HepG2 (cell line): ENCODE measurements around the gene RPS8. TPM values are rescaled to one million over a fixed set of nuclear protein-coding genes. Genes with fewer than 3 reads are reported as not detected.

ENCODE experiments used
- HDAC2 ChIP-seq: sonication (generic); formaldehyde crosslinking; IDR thresholded peaks from 2 replicates; pipeline ENCODE4 v1.4.0; 2020; ENCODE audit warnings: missing genetic modification reagents
- RBFOX2 ChIP-seq: fragments of 200-400 bp; formaldehyde crosslinking; IDR thresholded peaks from 2 replicates; pipeline ENCODE4 v1.6.1; 2017; ENCODE audit warnings: low read depth, mild to moderate bottlenecking, low read length
- TAF15 ChIP-seq: fragments of 200-400 bp; formaldehyde crosslinking; IDR thresholded peaks from one replicate; pipeline ENCODE4 v1.6.1; 2018; ENCODE audit warnings: mild to moderate bottlenecking, low read depth, low read length; ENCODE audit not compliant: poor library complexity, severe bottlenecking
- ZNF101 ChIP-seq: sonication (generic); formaldehyde crosslinking; IDR thresholded peaks from 2 replicates; pipeline ENCODE4 v1.4.0; 2020; ENCODE audit warnings: mild to moderate bottlenecking, low read depth, missing genetic modification reagents, borderline replicate concordance
- ZNF430 ChIP-seq: sonication (generic); formaldehyde crosslinking; IDR thresholded peaks from 2 replicates; pipeline ENCODE4 v1.9.0; 2021; ENCODE audit warnings: mild to moderate bottlenecking, missing genetic modification reagents
- polyA plus RNA-seq, 8 experiments: library from polyadenylated mRNA; depleted of rRNA in 3 of 8; stranded (reverse) in 7 of 8; unstranded in 1 of 8; fragments of >200 nt; fragmentation: Illumina TruSeq in 4 of 8; extraction: Trizol in 4 of 8; gene quantifications; 2 replicates each; pipeline versions ENCODE4 v1.2.1 to v1.2.3, GENCODE V29; 2011 to 2016; ENCODE audit warnings: low read depth in 4 of 8, missing spikeins in 1 of 8, mixed read lengths in 1 of 8; ENCODE audit not compliant: insufficient read depth in 1 of 8
- total RNA-seq, 5 experiments: library from RNA; depleted of rRNA; stranded (reverse); fragments of >200 nt; fragmentation: Illumina TruSeq; extraction: Trizol; gene quantifications; 2 replicates each; pipeline ENCODE4 v1.2.3, GENCODE V29; 2016; ENCODE audit warnings: low read depth in 1 of 5
- TF ChIP-seq, protein P1 (sequence below): sonication (generic); formaldehyde crosslinking; IDR thresholded peaks from one replicate; pipeline ENCODE4 v1.5.1; 2020; ENCODE audit warnings: mild to moderate bottlenecking, missing genetic modification reagents; ENCODE audit errors: not compliant biosample characterization
- TF ChIP-seq, protein P2 (sequence below): IDR thresholded peaks from 2 replicates; pipeline ENCODE4 v1.6.1; 2016; ENCODE audit warnings: mild to moderate bottlenecking
- TF ChIP-seq, protein P3 (sequence below): sonication (generic); formaldehyde crosslinking; IDR thresholded peaks from 2 replicates; pipeline ENCODE4 v1.5.0; 2020; ENCODE audit warnings: mild to moderate bottlenecking, missing genetic modification reagents, borderline replicate concordance
- TF ChIP-seq, protein P4 (sequence below): sonication (generic); formaldehyde crosslinking; IDR thresholded peaks from 2 replicates; pipeline ENCODE4 v1.4.0; 2020; ENCODE audit warnings: missing genetic modification reagents, mild to moderate bottlenecking, borderline replicate concordance

RPS8 gene
- total and polyA plus RNA-seq, 2 of the 13 experiments (the other 11 are each of a cell fraction or from before 2014, with no cell fraction given) = 2,628 to 2,822 TPM

DNA sequence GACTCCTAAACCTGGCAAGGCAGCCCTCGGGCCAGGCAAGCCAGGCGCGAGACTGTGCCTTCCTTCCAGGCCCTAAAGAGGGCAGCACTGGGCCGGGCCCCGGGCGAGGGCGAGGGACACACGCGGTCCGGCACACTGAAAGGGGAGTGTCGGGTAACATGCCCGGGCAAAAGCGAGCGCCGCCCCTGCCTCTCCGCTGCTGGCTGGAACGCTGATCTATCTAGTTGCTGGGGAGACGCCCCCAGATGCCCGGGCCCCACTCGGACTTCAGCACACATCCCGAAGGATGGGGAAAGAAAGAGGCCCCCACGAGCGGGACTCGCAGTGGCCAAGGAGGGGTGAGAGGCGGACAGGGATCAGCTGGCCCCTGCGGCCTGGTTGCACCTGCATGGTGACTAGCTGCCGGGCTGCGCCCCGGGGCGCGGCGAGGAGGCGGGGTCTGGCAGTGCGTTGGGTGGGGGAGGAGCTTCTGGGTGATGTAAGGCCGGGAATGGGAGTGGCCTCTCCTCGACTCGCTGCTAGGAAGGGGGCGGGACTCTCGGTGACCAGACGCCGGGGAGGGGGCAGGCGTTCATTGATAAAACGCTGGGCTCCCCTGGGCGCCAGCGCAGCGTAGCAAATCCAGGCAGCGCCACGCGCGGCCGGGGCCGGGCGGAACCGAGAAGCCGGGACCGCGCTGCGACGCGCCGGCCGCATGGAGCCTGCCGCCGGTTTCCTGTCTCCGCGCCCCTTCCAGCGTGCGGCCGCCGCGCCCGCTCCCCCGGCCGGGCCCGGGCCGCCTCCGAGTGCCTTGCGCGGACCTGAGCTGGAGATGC lies 24.6 kb downstream of the RPS8 start, which contains the start of gene PLK3 (continued):
- TF ChIP-seq, protein P1, sequence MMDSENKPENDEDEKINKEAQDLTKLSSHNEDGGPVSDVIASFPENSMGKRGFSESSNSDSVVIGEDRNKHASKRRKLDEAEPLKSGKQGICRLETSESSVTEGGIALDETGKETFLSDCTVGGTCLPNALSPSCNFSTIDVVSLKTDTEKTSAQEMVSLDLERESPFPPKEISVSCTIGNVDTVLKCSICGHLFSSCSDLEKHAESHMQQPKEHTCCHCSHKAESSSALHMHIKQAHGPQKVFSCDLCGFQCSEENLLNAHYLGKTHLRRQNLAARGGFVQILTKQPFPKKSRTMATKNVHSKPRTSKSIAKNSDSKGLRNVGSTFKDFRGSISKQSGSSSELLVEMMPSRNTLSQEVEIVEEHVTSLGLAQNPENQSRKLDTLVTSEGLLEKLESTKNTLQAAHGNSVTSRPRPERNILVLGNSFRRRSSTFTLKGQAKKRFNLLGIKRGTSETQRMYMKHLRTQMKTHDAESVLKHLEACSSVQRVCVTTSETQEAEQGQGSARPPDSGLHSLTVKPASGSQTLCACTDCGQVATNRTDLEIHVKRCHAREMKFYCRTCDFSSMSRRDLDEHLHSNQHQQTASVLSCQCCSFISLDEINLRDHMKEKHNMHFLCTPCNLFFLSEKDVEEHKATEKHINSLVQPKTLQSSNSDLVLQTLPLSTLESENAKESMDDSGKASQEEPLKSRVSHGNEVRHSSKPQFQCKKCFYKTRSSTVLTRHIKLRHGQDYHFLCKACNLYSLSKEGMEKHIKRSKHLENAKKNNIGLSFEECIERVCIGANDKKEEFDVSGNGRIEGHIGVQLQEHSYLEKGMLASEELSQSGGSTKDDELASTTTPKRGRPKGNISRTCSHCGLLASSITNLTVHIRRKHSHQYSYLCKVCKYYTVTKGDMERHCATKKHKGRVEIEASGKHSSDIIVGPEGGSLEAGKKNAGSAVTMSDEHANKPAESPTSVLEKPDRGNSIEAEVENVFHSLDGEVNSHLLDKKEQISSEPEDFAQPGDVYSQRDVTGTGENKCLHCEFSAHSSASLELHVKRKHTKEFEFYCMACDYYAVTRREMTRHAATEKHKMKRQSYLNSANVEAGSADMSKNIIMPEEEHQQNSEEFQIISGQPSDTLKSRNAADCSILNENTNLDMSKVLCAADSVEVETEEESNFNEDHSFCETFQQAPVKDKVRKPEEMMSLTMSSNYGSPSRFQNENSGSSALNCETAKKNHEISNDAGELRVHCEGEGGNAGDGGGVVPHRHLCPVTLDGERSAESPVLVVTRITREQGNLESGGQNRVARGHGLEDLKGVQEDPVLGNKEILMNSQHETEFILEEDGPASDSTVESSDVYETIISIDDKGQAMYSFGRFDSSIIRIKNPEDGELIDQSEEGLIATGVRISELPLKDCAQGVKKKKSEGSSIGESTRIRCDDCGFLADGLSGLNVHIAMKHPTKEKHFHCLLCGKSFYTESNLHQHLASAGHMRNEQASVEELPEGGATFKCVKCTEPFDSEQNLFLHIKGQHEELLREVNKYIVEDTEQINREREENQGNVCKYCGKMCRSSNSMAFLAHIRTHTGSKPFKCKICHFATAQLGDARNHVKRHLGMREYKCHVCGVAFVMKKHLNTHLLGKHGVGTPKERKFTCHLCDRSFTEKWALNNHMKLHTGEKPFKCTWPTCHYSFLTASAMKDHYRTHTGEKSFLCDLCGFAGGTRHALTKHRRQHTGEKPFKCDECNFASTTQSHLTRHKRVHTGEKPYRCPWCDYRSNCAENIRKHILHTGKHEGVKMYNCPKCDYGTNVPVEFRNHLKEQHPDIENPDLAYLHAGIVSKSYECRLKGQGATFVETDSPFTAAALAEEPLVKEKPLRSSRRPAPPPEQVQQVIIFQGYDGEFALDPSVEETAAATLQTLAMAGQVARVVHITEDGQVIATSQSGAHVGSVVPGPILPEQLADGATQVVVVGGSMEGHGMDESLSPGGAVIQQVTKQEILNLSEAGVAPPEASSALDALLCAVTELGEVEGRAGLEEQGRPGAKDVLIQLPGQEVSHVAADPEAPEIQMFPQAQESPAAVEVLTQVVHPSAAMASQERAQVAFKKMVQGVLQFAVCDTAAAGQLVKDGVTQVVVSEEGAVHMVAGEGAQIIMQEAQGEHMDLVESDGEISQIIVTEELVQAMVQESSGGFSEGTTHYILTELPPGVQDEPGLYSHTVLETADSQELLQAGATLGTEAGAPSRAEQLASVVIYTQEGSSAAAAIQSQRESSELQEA = peak; percentile 62
- TF ChIP-seq HDAC2 (CRISPR knock-in tag) (peak; percentile 68), ZNF101 (CRISPR knock-in tag) (no peak), TAF15 (peak; percentile 88), RBFOX2 (peak; percentile 99), ZNF430 (CRISPR knock-in tag) (peak; percentile 79)
- TF ChIP-seq, protein P2, sequence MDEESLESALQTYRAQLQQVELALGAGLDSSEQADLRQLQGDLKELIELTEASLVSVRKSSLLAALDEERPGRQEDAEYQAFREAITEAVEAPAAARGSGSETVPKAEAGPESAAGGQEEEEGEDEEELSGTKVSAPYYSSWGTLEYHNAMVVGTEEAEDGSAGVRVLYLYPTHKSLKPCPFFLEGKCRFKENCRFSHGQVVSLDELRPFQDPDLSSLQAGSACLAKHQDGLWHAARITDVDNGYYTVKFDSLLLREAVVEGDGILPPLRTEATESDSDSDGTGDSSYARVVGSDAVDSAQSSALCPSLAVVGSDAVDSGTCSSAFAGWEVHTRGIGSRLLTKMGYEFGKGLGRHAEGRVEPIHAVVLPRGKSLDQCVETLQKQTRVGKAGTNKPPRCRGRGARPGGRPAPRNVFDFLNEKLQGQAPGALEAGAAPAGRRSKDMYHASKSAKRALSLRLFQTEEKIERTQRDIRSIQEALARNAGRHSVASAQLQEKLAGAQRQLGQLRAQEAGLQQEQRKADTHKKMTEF (CRISPR knock-in tag) = peak; percentile 95
- TF ChIP-seq, protein P3, sequence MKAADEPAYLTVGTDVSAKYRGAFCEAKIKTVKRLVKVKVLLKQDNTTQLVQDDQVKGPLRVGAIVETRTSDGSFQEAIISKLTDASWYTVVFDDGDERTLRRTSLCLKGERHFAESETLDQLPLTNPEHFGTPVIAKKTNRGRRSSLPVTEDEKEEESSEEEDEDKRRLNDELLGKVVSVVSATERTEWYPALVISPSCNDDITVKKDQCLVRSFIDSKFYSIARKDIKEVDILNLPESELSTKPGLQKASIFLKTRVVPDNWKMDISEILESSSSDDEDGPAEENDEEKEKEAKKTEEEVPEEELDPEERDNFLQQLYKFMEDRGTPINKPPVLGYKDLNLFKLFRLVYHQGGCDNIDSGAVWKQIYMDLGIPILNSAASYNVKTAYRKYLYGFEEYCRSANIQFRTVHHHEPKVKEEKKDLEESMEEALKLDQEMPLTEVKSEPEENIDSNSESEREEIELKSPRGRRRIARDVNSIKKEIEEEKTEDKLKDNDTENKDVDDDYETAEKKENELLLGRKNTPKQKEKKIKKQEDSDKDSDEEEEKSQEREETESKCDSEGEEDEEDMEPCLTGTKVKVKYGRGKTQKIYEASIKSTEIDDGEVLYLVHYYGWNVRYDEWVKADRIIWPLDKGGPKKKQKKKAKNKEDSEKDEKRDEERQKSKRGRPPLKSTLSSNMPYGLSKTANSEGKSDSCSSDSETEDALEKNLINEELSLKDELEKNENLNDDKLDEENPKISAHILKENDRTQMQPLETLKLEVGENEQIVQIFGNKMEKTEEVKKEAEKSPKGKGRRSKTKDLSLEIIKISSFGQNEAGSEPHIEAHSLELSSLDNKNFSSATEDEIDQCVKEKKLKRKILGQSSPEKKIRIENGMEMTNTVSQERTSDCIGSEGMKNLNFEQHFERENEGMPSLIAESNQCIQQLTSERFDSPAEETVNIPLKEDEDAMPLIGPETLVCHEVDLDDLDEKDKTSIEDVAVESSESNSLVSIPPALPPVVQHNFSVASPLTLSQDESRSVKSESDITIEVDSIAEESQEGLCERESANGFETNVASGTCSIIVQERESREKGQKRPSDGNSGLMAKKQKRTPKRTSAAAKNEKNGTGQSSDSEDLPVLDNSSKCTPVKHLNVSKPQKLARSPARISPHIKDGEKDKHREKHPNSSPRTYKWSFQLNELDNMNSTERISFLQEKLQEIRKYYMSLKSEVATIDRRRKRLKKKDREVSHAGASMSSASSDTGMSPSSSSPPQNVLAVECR = peak; percentile 86; the same call in 1 of the 2 replicates
- TF ChIP-seq, protein P4, sequence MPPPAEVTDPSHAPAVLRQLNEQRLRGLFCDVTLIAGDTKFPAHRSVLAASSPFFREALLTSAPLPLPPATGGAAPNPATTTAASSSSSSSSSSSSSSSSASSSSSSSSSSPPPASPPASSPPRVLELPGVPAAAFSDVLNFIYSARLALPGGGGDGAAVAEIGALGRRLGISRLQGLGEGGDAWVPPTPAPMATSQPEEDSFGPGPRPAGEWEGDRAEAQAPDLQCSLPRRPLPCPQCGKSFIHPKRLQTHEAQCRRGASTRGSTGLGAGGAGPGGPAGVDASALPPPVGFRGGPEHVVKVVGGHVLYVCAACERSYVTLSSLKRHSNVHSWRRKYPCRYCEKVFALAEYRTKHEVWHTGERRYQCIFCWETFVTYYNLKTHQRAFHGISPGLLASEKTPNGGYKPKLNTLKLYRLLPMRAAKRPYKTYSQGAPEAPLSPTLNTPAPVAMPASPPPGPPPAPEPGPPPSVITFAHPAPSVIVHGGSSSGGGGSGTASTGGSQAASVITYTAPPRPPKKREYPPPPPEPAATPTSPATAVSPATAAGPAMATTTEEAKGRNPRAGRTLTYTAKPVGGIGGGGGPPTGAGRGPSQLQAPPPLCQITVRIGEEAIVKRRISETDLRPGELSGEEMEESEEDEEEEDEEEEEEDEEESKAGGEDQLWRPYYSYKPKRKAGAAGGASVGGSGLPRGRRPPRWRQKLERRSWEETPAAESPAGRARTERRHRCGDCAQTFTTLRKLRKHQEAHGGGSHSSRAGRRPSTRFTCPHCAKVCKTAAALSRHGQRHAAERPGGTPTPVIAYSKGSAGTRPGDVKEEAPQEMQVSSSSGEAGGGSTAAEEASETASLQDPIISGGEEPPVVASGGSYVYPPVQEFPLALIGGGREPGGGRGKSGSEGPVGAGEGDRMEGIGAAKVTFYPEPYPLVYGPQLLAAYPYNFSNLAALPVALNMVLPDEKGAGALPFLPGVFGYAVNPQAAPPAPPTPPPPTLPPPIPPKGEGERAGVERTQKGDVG (CRISPR knock-in tag) = peak; percentile 90; the same call in 1 of the 2 replicates
